Bronchial epithelial cell (primary cell): Measurements from ENCODE around the gene KLHL3. TPM values are rescaled to one million over a fixed set of nuclear protein-coding genes. Genes with fewer than 3 reads are reported as not detected.

Source experiments
- DNase-seq: peaks from one replicate; pipeline ENCODE4 v3.0.0-alpha.2; 2010; ENCODE audit warnings: low read depth
- FAIRE-seq: peaks from 2 replicates; lab custom pipeline; 2011; peaks lifted over from hg19 to GRCh38; lab: Jason Lieb, UNC
- H3K27me3 ChIP-seq: 2 replicates; pipeline ENCODE4 v1.5.1; 2011; ENCODE audit warnings: low read length; ENCODE audit not compliant: control insufficient read depth, insufficient read depth
- H3K36me3 ChIP-seq: 2 replicates; pipeline ENCODE4 v1.5.1; 2011; ENCODE audit warnings: low read length; ENCODE audit not compliant: control insufficient read depth, insufficient read depth
- H3K4me3 ChIP-seq: 2 replicates; pipeline ENCODE4 v1.5.1; 2011; ENCODE audit warnings: mild to moderate bottlenecking, low read depth, low read length, control low read depth
- total RNA-seq: library from RNA; depleted of rRNA; stranded (reverse); fragments of >200 nt; gene quantifications from 2 replicates; pipeline ENCODE4 v1.2.1, GENCODE V29; 2014
- TF ChIP-seq, protein P1 (sequence below): IDR thresholded peaks from 2 replicates; pipeline ENCODE4 v1.5.1; 2011; ENCODE audit warnings: mild to moderate bottlenecking, moderate library complexity, low read length, control low read depth, inconsistent platforms; ENCODE audit not compliant: insufficient read depth, severe bottlenecking

KLHL3 gene
- total RNA-seq, 1 donor from 2014 or later = 0.53 TPM

DNA sequence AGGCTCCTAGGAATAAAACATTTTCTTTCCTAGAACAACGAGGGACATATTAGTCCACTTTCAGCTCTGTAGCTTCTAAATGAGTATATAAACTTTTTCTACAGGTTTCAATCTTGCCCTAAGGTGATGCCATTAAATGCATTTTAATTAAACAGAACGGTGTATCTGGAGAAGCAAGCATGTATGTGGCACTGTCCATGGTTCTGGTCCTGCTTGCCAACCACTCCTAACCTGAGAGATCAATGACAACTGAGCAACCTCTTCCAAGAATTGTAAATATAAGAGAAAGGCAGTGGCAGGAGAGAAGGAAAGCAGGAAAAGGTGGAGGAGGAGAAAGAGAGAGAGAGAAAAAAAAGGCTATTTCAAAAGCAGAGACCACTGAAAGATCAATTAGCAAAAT lies 141.2 kb downstream of the KLHL3 start:
- H3K4me3 ChIP-seq = no peak overlapping the region
- H3K36me3 ChIP-seq = no peaks in the 10 kb centered on the region
- peaks cover 4% of the 10 kb centered on the region for H3K27me3 ChIP-seq
- TF ChIP-seq, protein P1, sequence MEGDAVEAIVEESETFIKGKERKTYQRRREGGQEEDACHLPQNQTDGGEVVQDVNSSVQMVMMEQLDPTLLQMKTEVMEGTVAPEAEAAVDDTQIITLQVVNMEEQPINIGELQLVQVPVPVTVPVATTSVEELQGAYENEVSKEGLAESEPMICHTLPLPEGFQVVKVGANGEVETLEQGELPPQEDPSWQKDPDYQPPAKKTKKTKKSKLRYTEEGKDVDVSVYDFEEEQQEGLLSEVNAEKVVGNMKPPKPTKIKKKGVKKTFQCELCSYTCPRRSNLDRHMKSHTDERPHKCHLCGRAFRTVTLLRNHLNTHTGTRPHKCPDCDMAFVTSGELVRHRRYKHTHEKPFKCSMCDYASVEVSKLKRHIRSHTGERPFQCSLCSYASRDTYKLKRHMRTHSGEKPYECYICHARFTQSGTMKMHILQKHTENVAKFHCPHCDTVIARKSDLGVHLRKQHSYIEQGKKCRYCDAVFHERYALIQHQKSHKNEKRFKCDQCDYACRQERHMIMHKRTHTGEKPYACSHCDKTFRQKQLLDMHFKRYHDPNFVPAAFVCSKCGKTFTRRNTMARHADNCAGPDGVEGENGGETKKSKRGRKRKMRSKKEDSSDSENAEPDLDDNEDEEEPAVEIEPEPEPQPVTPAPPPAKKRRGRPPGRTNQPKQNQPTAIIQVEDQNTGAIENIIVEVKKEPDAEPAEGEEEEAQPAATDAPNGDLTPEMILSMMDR = no peak
- FAIRE-seq = no peak
- DNase-seq = peak; percentile 15

DNA sequence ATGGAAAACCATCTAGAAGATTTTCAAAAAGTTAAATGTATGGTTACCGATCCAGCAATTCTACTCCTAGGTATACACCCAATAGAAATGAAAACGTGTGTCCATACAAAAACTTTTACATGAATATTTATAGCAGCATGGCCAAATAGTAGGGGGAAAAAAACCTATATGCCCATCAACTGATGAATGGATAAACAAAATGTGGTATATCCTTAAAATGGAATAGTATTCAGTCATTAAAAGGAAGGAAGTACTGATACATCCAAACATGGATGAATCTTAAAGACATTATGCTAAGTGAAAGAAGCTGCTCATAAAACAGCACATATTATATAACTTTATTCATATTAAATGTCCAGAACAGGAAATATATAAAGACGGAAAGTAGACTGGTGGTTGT lies 143.6 kb downstream of the KLHL3 start:
- DNase-seq = no peak
- TF ChIP-seq, protein P1 = no peak
- Histone ChIP-seq H3K36me3 (no peaks in the 10 kb centered on the region), H3K4me3 (no peak overlapping the region), H3K27me3 (peaks cover 6% of the 10 kb centered on the region)
- FAIRE-seq = no peak

DNA sequence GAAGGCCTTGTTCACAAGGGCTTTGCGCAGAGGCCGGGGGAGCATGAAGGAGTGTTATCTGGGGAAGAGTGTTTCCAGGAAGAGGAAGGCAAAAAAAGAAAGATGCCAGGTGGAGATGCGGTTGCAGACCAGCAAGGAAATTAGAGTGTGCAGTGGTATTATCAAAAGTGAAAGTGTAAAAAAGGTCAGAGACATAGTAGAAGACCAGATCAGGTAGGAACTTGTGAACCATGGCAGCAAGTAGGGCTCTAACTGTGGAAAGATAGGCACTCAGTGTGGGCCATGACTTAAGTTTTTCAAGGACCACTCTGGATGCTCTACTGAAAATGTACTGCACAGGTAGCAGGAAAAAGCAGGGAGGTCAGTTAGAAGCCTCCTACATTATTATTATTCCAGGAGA lies 146.7 kb downstream of the KLHL3 start:
- no peak overlapping the region for H3K4me3 ChIP-seq
- TF ChIP-seq, protein P1 = no peak
- H3K36me3 ChIP-seq = no peaks in the 10 kb centered on the region
- FAIRE-seq (no peak), DNase-seq (no peak)
- peaks cover 5% of the 10 kb centered on the region for H3K27me3 ChIP-seq

DNA sequence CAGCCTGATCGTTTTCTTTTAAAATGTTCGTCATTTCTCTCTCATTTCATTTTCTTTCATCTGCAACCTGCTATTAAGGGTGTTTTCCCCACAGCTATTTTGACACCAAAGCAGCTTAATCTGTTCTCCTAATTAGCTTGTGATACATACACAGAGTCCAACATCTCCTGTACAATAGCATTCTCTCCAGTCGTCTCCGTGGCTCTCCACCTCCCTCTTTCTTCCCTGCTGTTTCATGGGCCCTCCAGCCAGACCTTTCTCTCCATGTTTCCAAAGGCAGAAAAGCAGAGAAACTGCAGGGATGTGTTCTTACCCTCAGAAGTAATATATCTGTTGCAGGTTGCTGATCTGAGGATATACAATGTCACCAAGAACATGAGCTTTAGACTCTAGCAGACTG lies 148.0 kb downstream of the KLHL3 start:
- Histone ChIP-seq H3K27me3 (peaks cover 5% of the 10 kb centered on the region), H3K36me3 (no peaks in the 10 kb centered on the region), H3K4me3 (no peak overlapping the region)
- DNase-seq = no peak
- FAIRE-seq = no peak
- TF ChIP-seq, protein P1 = no peak

DNA sequence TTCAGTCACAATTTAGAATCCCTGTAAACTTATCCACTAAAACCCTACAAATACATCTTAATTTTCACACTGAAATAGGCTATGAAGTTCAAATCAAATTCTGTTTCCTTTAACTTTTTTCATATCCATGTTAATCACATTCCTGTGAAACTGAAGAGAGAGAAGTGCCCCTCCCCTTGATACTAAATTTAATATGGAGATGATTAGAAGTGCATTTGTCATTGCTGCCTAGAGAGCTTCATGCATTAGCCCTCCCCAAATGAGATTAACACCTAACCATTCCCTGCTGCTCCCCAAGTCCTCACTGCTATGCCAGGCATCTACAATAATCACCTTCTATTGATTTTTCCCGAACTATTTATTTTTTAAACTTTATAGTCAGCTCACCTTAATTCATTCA lies 151.6 kb downstream of the KLHL3 start:
- TF ChIP-seq, protein P1 = no peak
- no peak overlapping the region for H3K4me3 ChIP-seq

DNA sequence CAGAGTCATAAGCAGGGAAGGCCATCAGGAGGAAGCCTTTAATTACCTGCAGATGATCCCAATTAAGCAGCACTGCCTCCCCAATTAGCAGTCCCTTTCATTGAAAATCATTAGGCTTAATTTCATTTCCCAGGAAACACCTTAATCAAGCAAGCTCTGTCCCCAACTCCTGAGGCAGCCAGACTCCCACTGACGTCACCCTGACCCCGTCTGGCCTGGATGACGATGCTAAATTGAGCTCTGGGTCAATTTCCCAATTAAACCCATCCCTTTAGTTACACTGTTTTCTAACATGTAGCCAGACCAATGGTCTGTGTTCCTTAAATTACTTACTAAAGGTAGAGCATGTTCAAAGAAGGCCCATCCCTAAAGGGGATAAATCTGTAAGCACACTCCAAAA lies 152.8 kb downstream of the KLHL3 start:
- TF ChIP-seq, protein P1 = no peak
- DNase-seq (no peak), FAIRE-seq (no peak)
- Histone ChIP-seq H3K27me3 (peaks cover 3% of the 10 kb centered on the region), H3K36me3 (no peaks in the 10 kb centered on the region), H3K4me3 (no peak overlapping the region)

More for the DNA sequence above, 151.6 kb downstream of the KLHL3 start:
- no peaks in the 10 kb centered on the region for H3K36me3 ChIP-seq
- FAIRE-seq (no peak), DNase-seq (no peak)
- H3K27me3 ChIP-seq = peaks cover 3% of the 10 kb centered on the region
